HepG2 (cell line): ENCODE measurements around the gene OMD. TPM values are rescaled to one million over a fixed set of nuclear protein-coding genes. Genes with fewer than 3 reads are reported as not detected.

ENCODE experiments used
- ATAC-seq: fragments of 200-7000 bp; cut with Tn5 transposase; 3 replicates; pipeline ENCODE4 v1.9.1; 2020; ENCODE audit warnings: mild to moderate bottlenecking, moderate library complexity
- BruUV-seq: library from RNA; stranded (reverse); fragments of 400-500 nt; replicated peaks from 2 replicates; lab custom pipeline; 2021; lab: Mats Ljungman, UMichigan
- CTCF ChIA-PET: fragments of 300-600 bp; formaldehyde crosslinking; extraction: SDS; loops from one replicate; lab custom pipeline; 2021; ENCODE audit warnings: low total read pairs, inconsistent platforms, low intra/inter-chr PET ratio; lab: Yijun Ruan, JAX
- POLR2A ChIA-PET: fragments of 350-600 bp; sonication (Branson Sonifier 250); formaldehyde crosslinking; loops from one replicate; lab custom pipeline; 2020; ENCODE audit warnings: antibody characterized with exemption, inconsistent platforms; lab: Yijun Ruan, JAX
- DNase-seq: peaks from one replicate; pipeline ENCODE4 v3.0.0-alpha.2; 2015; ENCODE audit warnings: low spot score
- FAIRE-seq: peaks from 3 replicates; lab custom pipeline; 2011; peaks lifted over from hg19 to GRCh38; lab: Jason Lieb, UNC
- H2AFZ ChIP-seq: one replicate; pipeline ENCODE4 v1.6.1; 2011; ENCODE audit warnings: low read length, inconsistent platforms
- H3K27ac ChIP-seq: fragments of 300-600 bp; 3 replicates; pipeline ENCODE4 v1.8.0; 2011; ENCODE audit warnings: mixed run types, mild to moderate bottlenecking, mixed read lengths, low read length, inconsistent platforms; ENCODE audit not compliant: insufficient read depth; ENCODE audit errors: extremely low read length
- H3K27me3 ChIP-seq, 2 experiments: fragments of 200-600 bp in 1 of 2; 2 replicates in 1 of 2; 3 replicates in 1 of 2; pipeline versions ENCODE4 v1.6.0 to v1.8.0; 2011; ENCODE audit warnings: low read length in 2 of 2, mild to moderate bottlenecking in 2 of 2, moderate library complexity in 2 of 2, inconsistent platforms in 1 of 2; ENCODE audit not compliant: insufficient read depth in 2 of 2, control insufficient read depth in 1 of 2
- H3K36me3 ChIP-seq, 2 experiments: fragments of 200-600 bp in 1 of 2; replicated peaks in 1 of 2; 2 replicates in 1 of 2; 3 replicates in 1 of 2; pipeline versions ENCODE4 v1.5.1 to v1.8.0; 2011; ENCODE audit warnings: low read length in 2 of 2, inconsistent platforms in 1 of 2; ENCODE audit not compliant: insufficient read depth in 2 of 2, control insufficient read depth in 1 of 2
- H3K4me1 ChIP-seq: 2 replicates; pipeline ENCODE4 v1.5.1; 2012; ENCODE audit warnings: low read length, inconsistent platforms; ENCODE audit not compliant: insufficient read depth
- H3K4me2 ChIP-seq: 2 replicates; pipeline ENCODE4 v1.6.0; 2011; ENCODE audit warnings: low read depth, low read length, inconsistent platforms
- H3K4me3 ChIP-seq, 3 experiments: fragments of 200-600 bp in 1 of 3; sonication (generic), shearing (Covaris generic) in 1 of 3; replicated peaks in 1 of 3; 2 replicates each; pipeline ENCODE4 v1.5.1; 2011 to 2016; ENCODE audit warnings: low read length in 3 of 3, inconsistent platforms in 2 of 3, low read depth in 2 of 3, mild to moderate bottlenecking in 2 of 3, control low read depth in 1 of 3, mixed read lengths in 1 of 3; ENCODE audit not compliant: insufficient read depth in 1 of 3
- H3K79me2 ChIP-seq: one replicate; pipeline ENCODE4 v1.6.1; 2011; ENCODE audit warnings: low read length, inconsistent platforms; ENCODE audit not compliant: insufficient read depth
- H3K9ac ChIP-seq: 2 replicates; pipeline ENCODE4 v1.6.0; 2011; ENCODE audit warnings: mild to moderate bottlenecking, low read depth, low read length, inconsistent platforms; ENCODE audit not compliant: insufficient read depth
- H3K9me3 ChIP-seq: 2 replicates; pipeline ENCODE4 v1.5.1; 2012; ENCODE audit warnings: mild to moderate bottlenecking, low read length
- H4K20me1 ChIP-seq: 2 replicates; pipeline ENCODE4 v1.6.0; 2011; ENCODE audit warnings: inconsistent platforms, mild to moderate bottlenecking, low read length, moderate library complexity; ENCODE audit not compliant: insufficient read depth
- RARG ChIP-seq: sonication (generic); formaldehyde crosslinking; IDR thresholded peaks from 2 replicates; pipeline ENCODE4 v1.4.0; 2020; ENCODE audit warnings: low read depth, mild to moderate bottlenecking, missing genetic modification reagents
- TAF1 ChIP-seq: sonication (generic); formaldehyde crosslinking; IDR thresholded peaks from 2 replicates; pipeline ENCODE4 v1.4.0; 2020; ENCODE audit warnings: missing genetic modification reagents
- ZNF124 ChIP-seq: sonication (generic); formaldehyde crosslinking; IDR thresholded peaks from 2 replicates; pipeline ENCODE4 v1.4.0; 2020; ENCODE audit warnings: missing genetic modification reagents
- ZNF160 ChIP-seq: sonication (generic); formaldehyde crosslinking; IDR thresholded peaks from 2 replicates; pipeline ENCODE4 v1.8.0; 2022; ENCODE audit warnings: mild to moderate bottlenecking, inconsistent platforms, missing genetic modification reagents
- ZNF563 ChIP-seq: sonication (generic); formaldehyde crosslinking; IDR thresholded peaks from 2 replicates; pipeline ENCODE4 v1.8.0; 2022; ENCODE audit warnings: mild to moderate bottlenecking, moderate library complexity, missing genetic modification reagents
- ZNF564 ChIP-seq: sonication (generic); formaldehyde crosslinking; IDR thresholded peaks from 2 replicates; pipeline ENCODE4 v1.8.1; 2023; ENCODE audit warnings: mild to moderate bottlenecking, missing genetic modification reagents
- WGBS: methylation state at CpG from one replicate; pipeline ENCODE4 v1.1.6; 2017; ENCODE audit warnings: low lambda C conversion rate; 5-methylcytosine and 5-hydroxymethylcytosine counted together
- in situ Hi-C: cut with HindIII; loops from 2 replicates; pipeline ENCODE4 v1.10.0; 2017; ENCODE audit warnings: low pct_unique_long_range_greater_than_20kb; ENCODE audit not compliant: extremely low pct_ligation_motif_present
- intact Hi-C: fragments of 100-400 bp; cut with micrococcal nuclease; formaldehyde crosslinking; loops from one replicate; pipeline ENCODE4 v1.10.0; 2022; ENCODE audit not compliant: unreplicated experiment
- polyA plus RNA-seq, 8 experiments: library from polyadenylated mRNA; depleted of rRNA in 3 of 8; stranded (reverse) in 7 of 8; unstranded in 1 of 8; fragments of >200 nt; fragmentation: Illumina TruSeq in 4 of 8; extraction: Trizol in 4 of 8; gene quantifications; 2 replicates each; pipeline versions ENCODE4 v1.2.1 to v1.2.3, GENCODE V29; 2011 to 2016; ENCODE audit warnings: low read depth in 4 of 8, missing spikeins in 1 of 8, mixed read lengths in 1 of 8; ENCODE audit not compliant: insufficient read depth in 1 of 8
- total RNA-seq, 5 experiments: library from RNA; depleted of rRNA; stranded (reverse); fragments of >200 nt; fragmentation: Illumina TruSeq; extraction: Trizol; gene quantifications; 2 replicates each; pipeline ENCODE4 v1.2.3, GENCODE V29; 2016; ENCODE audit warnings: low read depth in 1 of 5
- TF ChIP-seq, protein P1 (sequence below): sonication (generic); formaldehyde crosslinking; IDR thresholded peaks from 2 replicates; pipeline ENCODE4 v1.5.0; 2020; ENCODE audit warnings: mild to moderate bottlenecking, missing genetic modification reagents, borderline replicate concordance
- TF ChIP-seq, protein P2 (sequence below): sonication (generic); formaldehyde crosslinking; conservative IDR thresholded peaks from 2 replicates; pipeline ENCODE4 v1.5.0; 2020; ENCODE audit warnings: missing genetic modification reagents
- TF ChIP-seq, protein P3 (sequence below): sonication (generic); formaldehyde crosslinking; IDR thresholded peaks from 2 replicates; pipeline ENCODE4 v1.4.0; 2020; ENCODE audit warnings: missing genetic modification reagents
- TF ChIP-seq, protein P4 (sequence below): sonication (generic); formaldehyde crosslinking; IDR thresholded peaks from 2 replicates; pipeline ENCODE4 v1.4.0; 2020; ENCODE audit warnings: mild to moderate bottlenecking, missing genetic modification reagents
- TF ChIP-seq, protein P5 (sequence below): sonication (generic); formaldehyde crosslinking; IDR thresholded peaks from 2 replicates; pipeline ENCODE4 v1.4.0; 2020; ENCODE audit warnings: mild to moderate bottlenecking, missing genetic modification reagents

The OMD gene
- total and polyA plus RNA-seq, 2 of the 13 experiments (the other 11 are each of a cell fraction or from before 2014, with no cell fraction given): not detected

DNA sequence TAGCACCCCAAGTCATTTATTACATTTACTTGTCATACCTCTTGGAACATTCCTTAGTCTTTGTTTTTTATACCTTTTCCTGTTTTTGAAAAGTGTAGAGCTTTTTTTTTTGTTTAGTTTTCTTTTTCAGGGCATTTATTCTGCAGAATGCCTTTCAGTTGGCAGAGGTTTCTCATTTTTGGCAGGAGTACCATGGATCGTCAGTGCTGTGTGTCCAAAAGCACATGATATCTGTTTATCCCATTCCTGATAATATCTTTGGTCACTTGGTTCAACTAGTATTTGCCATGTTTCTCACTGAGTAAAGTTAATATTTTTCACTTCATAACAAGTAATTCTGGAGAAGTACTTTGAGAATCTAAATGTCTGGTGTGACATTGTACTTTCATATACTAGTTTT, 30.6 kb downstream of the OMD start:
- no peak for ATAC-seq
- H3K4me2 ChIP-seq: no peak overlapping the region
- ChIA-PET CTCF (no interaction called here), POLR2A (no interaction called here)
- FAIRE-seq: no peak
- in situ Hi-C loops (no loop called here), intact Hi-C loops (no loop called here)
- H2AFZ ChIP-seq: no peak overlapping the region
- no TSS peak for BruUV-seq
- H3K9me3 ChIP-seq: no peaks in the 10 kb centered on the region
- no peaks in the 10 kb centered on the region for H4K20me1 ChIP-seq
- no peaks in the 10 kb centered on the region for H3K36me3 ChIP-seq
- DNase-seq: no peak
- no peaks in the 10 kb centered on the region for H3K27me3 ChIP-seq
- no peak overlapping the region for H3K9ac ChIP-seq
- H3K4me1 ChIP-seq: no peaks in the 10 kb centered on the region
- 97% methylated on average over 1 of the region's 1 CpG for WGBS
- H3K27ac ChIP-seq: no peak overlapping the region
- H3K79me2 ChIP-seq: no peaks in the 10 kb centered on the region
- H3K4me3 ChIP-seq: no peak overlapping the region
- TF ChIP-seq ZNF160 (no peak), ZNF124 (CRISPR knock-in tag) (no peak), ZNF563 (CRISPR knock-in tag) (no peak), TAF1 (CRISPR knock-in tag) (no peak), ZNF564 (CRISPR knock-in tag) (no peak), RARG (CRISPR knock-in tag) (no peak)
- TF ChIP-seq, protein P1, sequence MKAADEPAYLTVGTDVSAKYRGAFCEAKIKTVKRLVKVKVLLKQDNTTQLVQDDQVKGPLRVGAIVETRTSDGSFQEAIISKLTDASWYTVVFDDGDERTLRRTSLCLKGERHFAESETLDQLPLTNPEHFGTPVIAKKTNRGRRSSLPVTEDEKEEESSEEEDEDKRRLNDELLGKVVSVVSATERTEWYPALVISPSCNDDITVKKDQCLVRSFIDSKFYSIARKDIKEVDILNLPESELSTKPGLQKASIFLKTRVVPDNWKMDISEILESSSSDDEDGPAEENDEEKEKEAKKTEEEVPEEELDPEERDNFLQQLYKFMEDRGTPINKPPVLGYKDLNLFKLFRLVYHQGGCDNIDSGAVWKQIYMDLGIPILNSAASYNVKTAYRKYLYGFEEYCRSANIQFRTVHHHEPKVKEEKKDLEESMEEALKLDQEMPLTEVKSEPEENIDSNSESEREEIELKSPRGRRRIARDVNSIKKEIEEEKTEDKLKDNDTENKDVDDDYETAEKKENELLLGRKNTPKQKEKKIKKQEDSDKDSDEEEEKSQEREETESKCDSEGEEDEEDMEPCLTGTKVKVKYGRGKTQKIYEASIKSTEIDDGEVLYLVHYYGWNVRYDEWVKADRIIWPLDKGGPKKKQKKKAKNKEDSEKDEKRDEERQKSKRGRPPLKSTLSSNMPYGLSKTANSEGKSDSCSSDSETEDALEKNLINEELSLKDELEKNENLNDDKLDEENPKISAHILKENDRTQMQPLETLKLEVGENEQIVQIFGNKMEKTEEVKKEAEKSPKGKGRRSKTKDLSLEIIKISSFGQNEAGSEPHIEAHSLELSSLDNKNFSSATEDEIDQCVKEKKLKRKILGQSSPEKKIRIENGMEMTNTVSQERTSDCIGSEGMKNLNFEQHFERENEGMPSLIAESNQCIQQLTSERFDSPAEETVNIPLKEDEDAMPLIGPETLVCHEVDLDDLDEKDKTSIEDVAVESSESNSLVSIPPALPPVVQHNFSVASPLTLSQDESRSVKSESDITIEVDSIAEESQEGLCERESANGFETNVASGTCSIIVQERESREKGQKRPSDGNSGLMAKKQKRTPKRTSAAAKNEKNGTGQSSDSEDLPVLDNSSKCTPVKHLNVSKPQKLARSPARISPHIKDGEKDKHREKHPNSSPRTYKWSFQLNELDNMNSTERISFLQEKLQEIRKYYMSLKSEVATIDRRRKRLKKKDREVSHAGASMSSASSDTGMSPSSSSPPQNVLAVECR: no peak
- TF ChIP-seq, protein P2, sequence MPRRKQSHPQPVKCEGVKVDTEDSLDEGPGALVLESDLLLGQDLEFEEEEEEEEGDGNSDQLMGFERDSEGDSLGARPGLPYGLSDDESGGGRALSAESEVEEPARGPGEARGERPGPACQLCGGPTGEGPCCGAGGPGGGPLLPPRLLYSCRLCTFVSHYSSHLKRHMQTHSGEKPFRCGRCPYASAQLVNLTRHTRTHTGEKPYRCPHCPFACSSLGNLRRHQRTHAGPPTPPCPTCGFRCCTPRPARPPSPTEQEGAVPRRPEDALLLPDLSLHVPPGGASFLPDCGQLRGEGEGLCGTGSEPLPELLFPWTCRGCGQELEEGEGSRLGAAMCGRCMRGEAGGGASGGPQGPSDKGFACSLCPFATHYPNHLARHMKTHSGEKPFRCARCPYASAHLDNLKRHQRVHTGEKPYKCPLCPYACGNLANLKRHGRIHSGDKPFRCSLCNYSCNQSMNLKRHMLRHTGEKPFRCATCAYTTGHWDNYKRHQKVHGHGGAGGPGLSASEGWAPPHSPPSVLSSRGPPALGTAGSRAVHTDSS (CRISPR knock-in tag): no peak
- TF ChIP-seq, protein P3, sequence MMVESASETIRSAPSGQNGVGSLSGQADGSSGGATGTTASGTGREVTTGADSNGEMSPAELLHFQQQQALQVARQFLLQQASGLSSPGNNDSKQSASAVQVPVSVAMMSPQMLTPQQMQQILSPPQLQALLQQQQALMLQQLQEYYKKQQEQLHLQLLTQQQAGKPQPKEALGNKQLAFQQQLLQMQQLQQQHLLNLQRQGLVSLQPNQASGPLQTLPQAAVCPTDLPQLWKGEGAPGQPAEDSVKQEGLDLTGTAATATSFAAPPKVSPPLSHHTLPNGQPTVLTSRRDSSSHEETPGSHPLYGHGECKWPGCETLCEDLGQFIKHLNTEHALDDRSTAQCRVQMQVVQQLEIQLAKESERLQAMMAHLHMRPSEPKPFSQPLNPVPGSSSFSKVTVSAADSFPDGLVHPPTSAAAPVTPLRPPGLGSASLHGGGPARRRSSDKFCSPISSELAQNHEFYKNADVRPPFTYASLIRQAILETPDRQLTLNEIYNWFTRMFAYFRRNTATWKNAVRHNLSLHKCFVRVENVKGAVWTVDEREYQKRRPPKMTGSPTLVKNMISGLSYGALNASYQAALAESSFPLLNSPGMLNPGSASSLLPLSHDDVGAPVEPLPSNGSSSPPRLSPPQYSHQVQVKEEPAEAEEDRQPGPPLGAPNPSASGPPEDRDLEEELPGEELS: no peak
- TF ChIP-seq, protein P4, sequence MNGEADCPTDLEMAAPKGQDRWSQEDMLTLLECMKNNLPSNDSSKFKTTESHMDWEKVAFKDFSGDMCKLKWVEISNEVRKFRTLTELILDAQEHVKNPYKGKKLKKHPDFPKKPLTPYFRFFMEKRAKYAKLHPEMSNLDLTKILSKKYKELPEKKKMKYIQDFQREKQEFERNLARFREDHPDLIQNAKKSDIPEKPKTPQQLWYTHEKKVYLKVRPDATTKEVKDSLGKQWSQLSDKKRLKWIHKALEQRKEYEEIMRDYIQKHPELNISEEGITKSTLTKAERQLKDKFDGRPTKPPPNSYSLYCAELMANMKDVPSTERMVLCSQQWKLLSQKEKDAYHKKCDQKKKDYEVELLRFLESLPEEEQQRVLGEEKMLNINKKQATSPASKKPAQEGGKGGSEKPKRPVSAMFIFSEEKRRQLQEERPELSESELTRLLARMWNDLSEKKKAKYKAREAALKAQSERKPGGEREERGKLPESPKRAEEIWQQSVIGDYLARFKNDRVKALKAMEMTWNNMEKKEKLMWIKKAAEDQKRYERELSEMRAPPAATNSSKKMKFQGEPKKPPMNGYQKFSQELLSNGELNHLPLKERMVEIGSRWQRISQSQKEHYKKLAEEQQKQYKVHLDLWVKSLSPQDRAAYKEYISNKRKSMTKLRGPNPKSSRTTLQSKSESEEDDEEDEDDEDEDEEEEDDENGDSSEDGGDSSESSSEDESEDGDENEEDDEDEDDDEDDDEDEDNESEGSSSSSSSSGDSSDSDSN (CRISPR knock-in tag): no peak
- TF ChIP-seq, protein P5, sequence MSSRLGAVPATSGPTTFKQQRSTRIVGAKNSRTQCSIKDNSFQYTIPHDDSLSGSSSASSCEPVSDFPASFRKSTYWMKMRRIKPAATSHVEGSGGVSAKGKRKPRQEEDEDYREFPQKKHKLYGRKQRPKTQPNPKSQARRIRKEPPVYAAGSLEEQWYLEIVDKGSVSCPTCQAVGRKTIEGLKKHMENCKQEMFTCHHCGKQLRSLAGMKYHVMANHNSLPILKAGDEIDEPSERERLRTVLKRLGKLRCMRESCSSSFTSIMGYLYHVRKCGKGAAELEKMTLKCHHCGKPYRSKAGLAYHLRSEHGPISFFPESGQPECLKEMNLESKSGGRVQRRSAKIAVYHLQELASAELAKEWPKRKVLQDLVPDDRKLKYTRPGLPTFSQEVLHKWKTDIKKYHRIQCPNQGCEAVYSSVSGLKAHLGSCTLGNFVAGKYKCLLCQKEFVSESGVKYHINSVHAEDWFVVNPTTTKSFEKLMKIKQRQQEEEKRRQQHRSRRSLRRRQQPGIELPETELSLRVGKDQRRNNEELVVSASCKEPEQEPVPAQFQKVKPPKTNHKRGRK (CRISPR knock-in tag): no peak
